ENCODE results near the gene MAB21L3.

MAB21L3 gene

DNA sequence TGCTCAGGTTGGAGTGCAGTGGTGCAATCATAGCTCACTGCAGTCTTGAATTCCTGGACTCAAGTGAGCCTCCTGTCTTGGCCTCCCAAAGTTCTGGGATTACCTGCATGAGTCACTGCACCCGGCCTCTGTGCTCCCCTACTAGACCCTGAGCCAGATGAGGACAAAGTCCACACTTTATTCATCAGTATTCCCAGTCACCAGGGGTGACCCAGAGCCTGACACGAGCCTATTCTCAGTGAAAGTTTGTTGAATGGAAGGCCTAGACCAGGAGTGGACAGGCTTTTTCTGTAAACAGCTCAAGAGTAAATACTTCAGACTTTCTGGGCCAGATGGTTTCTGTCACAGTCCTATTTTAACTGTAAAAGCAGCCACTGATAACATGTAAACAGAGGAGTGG, 68.2 kb downstream of the MAB21L3 start:
- Histone ChIP-seq H3K4me2 (ENCODE audit: low read depth, low read length, poor library complexity, severe bottlenecking) (no peak overlapping the region), H3K9me2 (replicated peaks; ENCODE audit: insufficient read depth, low read length) (no peaks in the 10 kb centered on the region), H3K4me3 (ENCODE audit: insufficient read depth, low read length, poor library complexity, severe bottlenecking) (no peak overlapping the region), H3K9ac (ENCODE audit: low read length) (no peak overlapping the region), H3K9me3 (ENCODE audit: insufficient read depth, low read length) (no peaks in the 10 kb centered on the region), H2AFZ (ENCODE audit: low read depth, low read length, severe bottlenecking) (no peak overlapping the region), H3K27ac (ENCODE audit: low read depth, low read length) (no peak overlapping the region), H3F3A (ENCODE audit: insufficient read depth) (no peaks in the 10 kb centered on the region), H3K27me3 (ENCODE audit: low read length) (no peaks in the 10 kb centered on the region), H3K36me3 (ENCODE audit: low read length) (no peaks in the 10 kb centered on the region), H4K20me1 (ENCODE audit: low read depth, low read length) (no peaks in the 10 kb centered on the region), H3K79me2 (ENCODE audit: insufficient read depth, low read length) (no peaks in the 10 kb centered on the region)
- no peak for TF ChIP-seq EZH2phosphoT487 (conservative IDR thresholded peaks at IDR 0.05; ENCODE audit: low read length)
- TF ChIP-seq, protein P1, sequence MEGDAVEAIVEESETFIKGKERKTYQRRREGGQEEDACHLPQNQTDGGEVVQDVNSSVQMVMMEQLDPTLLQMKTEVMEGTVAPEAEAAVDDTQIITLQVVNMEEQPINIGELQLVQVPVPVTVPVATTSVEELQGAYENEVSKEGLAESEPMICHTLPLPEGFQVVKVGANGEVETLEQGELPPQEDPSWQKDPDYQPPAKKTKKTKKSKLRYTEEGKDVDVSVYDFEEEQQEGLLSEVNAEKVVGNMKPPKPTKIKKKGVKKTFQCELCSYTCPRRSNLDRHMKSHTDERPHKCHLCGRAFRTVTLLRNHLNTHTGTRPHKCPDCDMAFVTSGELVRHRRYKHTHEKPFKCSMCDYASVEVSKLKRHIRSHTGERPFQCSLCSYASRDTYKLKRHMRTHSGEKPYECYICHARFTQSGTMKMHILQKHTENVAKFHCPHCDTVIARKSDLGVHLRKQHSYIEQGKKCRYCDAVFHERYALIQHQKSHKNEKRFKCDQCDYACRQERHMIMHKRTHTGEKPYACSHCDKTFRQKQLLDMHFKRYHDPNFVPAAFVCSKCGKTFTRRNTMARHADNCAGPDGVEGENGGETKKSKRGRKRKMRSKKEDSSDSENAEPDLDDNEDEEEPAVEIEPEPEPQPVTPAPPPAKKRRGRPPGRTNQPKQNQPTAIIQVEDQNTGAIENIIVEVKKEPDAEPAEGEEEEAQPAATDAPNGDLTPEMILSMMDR (IDR thresholded peaks at IDR 0.05; ENCODE audit: insufficient read depth, low read length, poor library complexity, severe bottlenecking), result no peak

DNA sequence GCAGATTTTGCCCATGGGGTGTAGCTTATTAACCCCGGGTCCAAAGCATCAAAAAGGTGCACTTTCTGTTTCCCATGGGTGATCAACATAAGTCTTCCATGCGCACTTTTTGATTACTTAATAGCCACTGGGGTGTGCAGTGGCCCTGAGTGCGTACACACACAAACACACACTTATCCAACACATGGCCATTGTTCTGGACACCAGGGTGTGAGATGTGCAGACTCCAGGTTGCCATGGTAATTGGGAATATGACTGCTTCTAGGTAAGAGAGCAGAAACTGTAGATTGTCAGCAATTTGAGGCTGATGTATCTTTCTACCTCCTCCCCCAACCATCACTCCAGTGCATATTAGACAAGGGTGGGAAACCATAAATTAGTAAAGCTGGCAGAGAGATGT, 68.8 kb downstream of the MAB21L3 start:
- TF ChIP-seq, protein P1 (IDR thresholded peaks at IDR 0.05; ENCODE audit: insufficient read depth, low read length, poor library complexity, severe bottlenecking), result no peak
- no peak for TF ChIP-seq EZH2phosphoT487 (conservative IDR thresholded peaks at IDR 0.05; ENCODE audit: low read length)
- Histone ChIP-seq H2AFZ (ENCODE audit: low read depth, low read length, severe bottlenecking) (no peak overlapping the region), H3K9me2 (replicated peaks; ENCODE audit: insufficient read depth, low read length) (no peaks in the 10 kb centered on the region), H3K36me3 (ENCODE audit: low read length) (no peaks in the 10 kb centered on the region), H3K27me3 (ENCODE audit: low read length) (no peaks in the 10 kb centered on the region), H3F3A (ENCODE audit: insufficient read depth) (no peaks in the 10 kb centered on the region), H3K4me2 (ENCODE audit: low read depth, low read length, poor library complexity, severe bottlenecking) (no peak overlapping the region), H3K9me3 (ENCODE audit: insufficient read depth, low read length) (no peaks in the 10 kb centered on the region), H4K20me1 (ENCODE audit: low read depth, low read length) (no peaks in the 10 kb centered on the region), H3K27ac (ENCODE audit: low read depth, low read length) (no peak overlapping the region), H3K4me3 (ENCODE audit: insufficient read depth, low read length, poor library complexity, severe bottlenecking) (no peak overlapping the region), H3K9ac (ENCODE audit: low read length) (no peak overlapping the region), H3K79me2 (ENCODE audit: insufficient read depth, low read length) (no peaks in the 10 kb centered on the region)

GRCh38 chr1:116182019-116182714, 71.0 kb downstream of the MAB21L3 start:
- TF ChIP-seq EZH2phosphoT487 (conservative IDR thresholded peaks at IDR 0.05; ENCODE audit: low read length), result no peak
- TF ChIP-seq, protein P1 (IDR thresholded peaks at IDR 0.05; ENCODE audit: insufficient read depth, low read length, poor library complexity, severe bottlenecking), result no peak
- no peaks in the 10 kb centered on the region for H3K36me3 ChIP-seq (ENCODE audit: low read length)
- H2AFZ ChIP-seq (ENCODE audit: low read depth, low read length, severe bottlenecking), result no peak overlapping the region
- H4K20me1 ChIP-seq (ENCODE audit: low read depth, low read length), result no peaks in the 10 kb centered on the region
- no peak overlapping the region for H3K4me2 ChIP-seq (ENCODE audit: low read depth, low read length, poor library complexity, severe bottlenecking)
- no peak overlapping the region for H3K4me3 ChIP-seq (ENCODE audit: insufficient read depth, low read length, poor library complexity, severe bottlenecking)
- no peaks in the 10 kb centered on the region for H3K9me3 ChIP-seq (ENCODE audit: insufficient read depth, low read length)
- no peak overlapping the region for H3K9ac ChIP-seq (ENCODE audit: low read length)
- H3F3A ChIP-seq (ENCODE audit: insufficient read depth), result no peaks in the 10 kb centered on the region
- H3K27ac ChIP-seq (ENCODE audit: low read depth, low read length), result no peak overlapping the region
- no peaks in the 10 kb centered on the region for H3K79me2 ChIP-seq (ENCODE audit: insufficient read depth, low read length)
- no peaks in the 10 kb centered on the region for H3K27me3 ChIP-seq (ENCODE audit: low read length)
- H3K9me2 ChIP-seq (replicated peaks; ENCODE audit: insufficient read depth, low read length), result no peaks in the 10 kb centered on the region

Data from SU-DHL-6 (cell line).